ENCODE measurements around the gene R3HDML.

The R3HDML gene

GRCh38 chr20:44392776-44393607 lies 56.1 kb downstream of the R3HDML start:
- Histone ChIP-seq H3K4me3 (ENCODE audit: severe bottlenecking) (no peak overlapping the region), H3K27me3 (ENCODE audit: insufficient read depth, poor library complexity, severe bottlenecking) (no peaks in the 10 kb centered on the region), H3K9me3 (ENCODE audit: severe bottlenecking) (no peaks in the 10 kb centered on the region), H3K27ac (ENCODE audit: poor library complexity, severe bottlenecking) (no peak overlapping the region), H3K36me3 (ENCODE audit: low read depth) (no peaks in the 10 kb centered on the region), H3K4me1 (ENCODE audit: insufficient read depth, poor library complexity, severe bottlenecking) (peaks cover 8% of the 10 kb centered on the region)
- DNase-seq (ENCODE audit: low spot score), result no peak
- TF ChIP-seq CTCF (IDR thresholded peaks at IDR 0.05; ENCODE audit: poor library complexity, severe bottlenecking), result no peak
- ATAC-seq (ENCODE audit: low read depth), result no peak

DNA sequence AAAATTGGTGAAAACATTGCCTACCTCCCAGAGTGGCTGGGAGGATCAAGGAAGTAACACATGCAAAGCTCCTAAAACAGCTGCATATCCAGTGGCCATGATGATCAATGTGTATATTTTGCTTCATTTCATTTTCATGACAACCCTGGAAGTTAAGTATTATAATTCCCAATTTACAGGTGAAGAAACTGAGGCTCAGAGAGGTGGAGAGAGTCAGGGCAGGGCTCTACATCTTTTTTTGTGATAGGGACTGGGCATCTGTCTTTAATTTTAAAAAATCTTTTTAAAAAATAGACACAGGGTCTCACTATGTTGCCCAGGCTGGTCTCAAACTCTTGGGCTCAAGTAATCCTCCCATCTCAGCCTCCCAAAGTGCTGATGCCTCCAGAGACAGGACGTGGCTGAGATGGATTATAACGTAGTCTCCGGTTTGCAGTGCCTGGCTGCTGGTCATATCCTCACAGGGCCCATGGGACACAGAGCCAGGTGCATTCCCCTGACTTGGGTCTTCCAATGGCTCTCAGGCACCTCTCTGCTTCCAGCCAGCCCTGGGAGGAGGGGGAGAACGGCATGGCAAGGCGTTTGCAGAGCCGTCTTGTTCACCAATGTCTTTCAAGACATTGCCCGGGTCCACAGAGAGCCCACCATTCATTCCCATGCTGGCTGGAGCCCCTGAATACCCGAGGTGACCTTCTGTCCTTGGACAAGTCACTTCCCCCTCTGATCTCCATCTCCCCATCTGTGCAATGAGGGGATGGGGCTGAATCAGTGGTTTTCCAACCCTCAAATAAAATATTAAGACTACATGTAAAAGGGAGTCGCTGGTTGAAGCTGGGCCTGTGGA lies 57.0 kb downstream of the R3HDML start:
- no peak for ATAC-seq (ENCODE audit: low read depth)
- TF ChIP-seq CTCF (IDR thresholded peaks at IDR 0.05; ENCODE audit: poor library complexity, severe bottlenecking), result no peak

DNA sequence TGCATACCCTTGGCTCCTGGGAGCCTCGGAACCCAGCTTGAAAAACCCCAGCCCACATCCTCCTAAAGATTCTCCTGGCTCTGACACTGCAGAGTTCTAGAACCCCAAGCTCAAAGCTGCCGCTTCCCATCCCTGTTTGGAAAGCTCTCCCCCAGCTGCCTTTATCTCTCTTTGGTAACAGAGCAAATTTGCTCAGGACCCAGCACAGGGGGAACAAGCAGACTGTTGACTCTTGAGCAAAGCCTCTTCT lies 57.5 kb downstream of the R3HDML start:
- H3K4me3 ChIP-seq (ENCODE audit: severe bottlenecking), result no peak overlapping the region
- H3K4me1 ChIP-seq (ENCODE audit: insufficient read depth, poor library complexity, severe bottlenecking), result peaks cover 9% of the 10 kb centered on the region
- ATAC-seq (ENCODE audit: low read depth) (no peak), DNase-seq (ENCODE audit: low spot score) (no peak)
- no peaks in the 10 kb centered on the region for H3K36me3 ChIP-seq (ENCODE audit: low read depth)
- no peak for TF ChIP-seq CTCF (IDR thresholded peaks at IDR 0.05; ENCODE audit: poor library complexity, severe bottlenecking)
- no peak overlapping the region for H3K27ac ChIP-seq (ENCODE audit: poor library complexity, severe bottlenecking)
- no peaks in the 10 kb centered on the region for H3K9me3 ChIP-seq (ENCODE audit: severe bottlenecking)
- H3K27me3 ChIP-seq (ENCODE audit: insufficient read depth, poor library complexity, severe bottlenecking), result no peaks in the 10 kb centered on the region

More for the DNA sequence above, 57.0 kb downstream of the R3HDML start:
- no peak for DNase-seq (ENCODE audit: low spot score)
- Histone ChIP-seq H3K27ac (ENCODE audit: poor library complexity, severe bottlenecking) (no peak overlapping the region), H3K4me3 (ENCODE audit: severe bottlenecking) (no peak overlapping the region), H3K36me3 (ENCODE audit: low read depth) (no peaks in the 10 kb centered on the region), H3K9me3 (ENCODE audit: severe bottlenecking) (no peaks in the 10 kb centered on the region), H3K27me3 (ENCODE audit: insufficient read depth, poor library complexity, severe bottlenecking) (no peaks in the 10 kb centered on the region), H3K4me1 (ENCODE audit: insufficient read depth, poor library complexity, severe bottlenecking) (peaks cover 9% of the 10 kb centered on the region)

GRCh38 chr20:44394702-44395460 lies 58.0 kb downstream of the R3HDML start:
- no peaks in the 10 kb centered on the region for H3K36me3 ChIP-seq (ENCODE audit: low read depth)
- H3K4me3 ChIP-seq (ENCODE audit: severe bottlenecking), result no peak overlapping the region
- peaks cover 9% of the 10 kb centered on the region for H3K4me1 ChIP-seq (ENCODE audit: insufficient read depth, poor library complexity, severe bottlenecking)
- no peaks in the 10 kb centered on the region for H3K9me3 ChIP-seq (ENCODE audit: severe bottlenecking)
- TF ChIP-seq CTCF (IDR thresholded peaks at IDR 0.05; ENCODE audit: poor library complexity, severe bottlenecking), result no peak
- ATAC-seq (ENCODE audit: low read depth), result no peak
- no peak for DNase-seq (ENCODE audit: low spot score)
- no peak overlapping the region for H3K27ac ChIP-seq (ENCODE audit: poor library complexity, severe bottlenecking)
- H3K27me3 ChIP-seq (ENCODE audit: insufficient read depth, poor library complexity, severe bottlenecking), result no peaks in the 10 kb centered on the region
